ENCODE data around the gene TSPAN17.
"Not testable (repeated sequence)": the region's sequence is repeated elsewhere in the genome, so short reads cannot be mapped to it uniquely, and the experiment has no call there.

Gene TSPAN17, protein sequence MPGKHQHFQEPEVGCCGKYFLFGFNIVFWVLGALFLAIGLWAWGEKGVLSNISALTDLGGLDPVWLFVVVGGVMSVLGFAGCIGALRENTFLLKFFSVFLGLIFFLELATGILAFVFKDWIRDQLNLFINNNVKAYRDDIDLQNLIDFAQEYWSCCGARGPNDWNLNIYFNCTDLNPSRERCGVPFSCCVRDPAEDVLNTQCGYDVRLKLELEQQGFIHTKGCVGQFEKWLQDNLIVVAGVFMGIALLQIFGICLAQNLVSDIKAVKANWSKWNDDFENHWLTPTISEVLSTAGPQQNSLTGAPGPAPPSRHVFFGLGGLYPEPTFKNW

DNA sequence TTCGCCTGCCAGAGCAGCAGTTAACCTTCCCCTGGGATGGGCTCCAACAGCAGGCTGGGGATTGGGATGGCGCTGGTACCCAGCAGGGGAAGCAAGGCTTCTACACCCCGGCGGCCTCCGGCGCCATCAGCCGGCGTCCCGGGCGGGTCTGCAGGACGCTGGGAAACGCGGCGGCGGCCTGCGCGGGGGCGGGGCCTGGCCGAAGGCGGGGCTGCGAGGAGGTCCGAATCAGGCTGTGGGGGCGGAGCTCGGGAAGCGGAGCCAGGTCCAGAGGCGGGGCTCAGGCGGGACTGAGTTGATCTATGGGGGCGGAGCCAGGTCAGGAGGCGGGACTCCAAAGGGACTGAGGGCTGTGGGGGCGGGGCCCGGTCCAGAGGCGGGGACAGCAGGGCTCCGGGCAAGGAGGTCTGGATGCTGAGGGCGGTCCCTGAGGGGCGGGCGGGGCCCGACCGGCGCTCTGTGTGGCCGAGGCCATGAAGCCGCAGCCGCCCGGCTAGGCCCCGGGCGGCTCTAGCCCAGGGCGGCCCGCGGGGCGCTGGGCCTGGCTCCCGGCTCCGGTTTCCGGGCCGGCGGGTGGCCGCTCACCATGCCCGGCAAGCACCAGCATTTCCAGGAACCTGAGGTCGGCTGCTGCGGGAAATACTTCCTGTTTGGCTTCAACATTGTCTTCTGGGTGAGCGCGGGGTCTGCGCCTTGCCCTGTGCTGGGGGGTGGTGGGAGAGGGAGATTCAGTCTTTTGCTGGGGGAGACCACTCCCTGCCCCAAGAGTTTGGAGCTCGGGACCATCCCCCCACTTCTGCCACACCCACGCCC is at the start of gene TSPAN17:
TSS of gene TSPAN17 (plus strand) at position 455 of the 813 bp plus-strand sequence. CDS start at position 587, 132 bp downstream.
- DNase-seq, result peak; percentile 98

DNA sequence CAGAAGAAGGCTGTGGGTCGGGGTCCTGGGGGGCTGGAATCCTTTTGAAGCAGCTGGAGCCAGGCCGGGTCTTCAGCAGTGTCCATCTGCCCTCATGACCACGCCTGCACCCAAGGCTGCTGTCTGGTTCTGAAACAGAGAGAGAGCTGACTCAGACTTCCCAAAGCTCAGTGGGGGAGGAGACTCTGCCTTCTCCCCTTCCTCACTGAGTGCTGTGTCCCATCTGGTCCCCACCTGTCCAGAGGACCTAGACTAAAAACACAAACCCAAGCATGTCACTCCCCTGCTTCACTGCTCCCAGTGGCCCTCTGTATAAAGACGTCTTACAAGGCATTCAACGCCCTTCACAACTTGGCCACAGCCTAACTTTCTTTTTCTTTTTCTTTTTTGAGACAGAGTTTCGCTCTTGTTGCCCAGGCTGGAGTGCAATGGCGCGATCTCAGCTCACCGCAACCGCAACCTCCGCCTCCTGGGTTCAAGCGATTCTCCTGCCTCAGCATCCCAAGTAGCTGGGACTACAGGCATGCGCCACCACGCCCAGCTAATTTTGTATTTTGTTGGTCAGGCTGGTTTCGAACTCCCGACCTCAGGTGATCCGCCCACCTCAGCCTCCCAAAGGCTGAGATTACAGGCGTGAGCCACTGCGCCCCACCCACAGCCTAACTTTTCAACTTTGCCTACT is 47.4 kb upstream of the TSPAN17 start:
- DNase-seq, result not testable (repeated sequence)

DNA sequence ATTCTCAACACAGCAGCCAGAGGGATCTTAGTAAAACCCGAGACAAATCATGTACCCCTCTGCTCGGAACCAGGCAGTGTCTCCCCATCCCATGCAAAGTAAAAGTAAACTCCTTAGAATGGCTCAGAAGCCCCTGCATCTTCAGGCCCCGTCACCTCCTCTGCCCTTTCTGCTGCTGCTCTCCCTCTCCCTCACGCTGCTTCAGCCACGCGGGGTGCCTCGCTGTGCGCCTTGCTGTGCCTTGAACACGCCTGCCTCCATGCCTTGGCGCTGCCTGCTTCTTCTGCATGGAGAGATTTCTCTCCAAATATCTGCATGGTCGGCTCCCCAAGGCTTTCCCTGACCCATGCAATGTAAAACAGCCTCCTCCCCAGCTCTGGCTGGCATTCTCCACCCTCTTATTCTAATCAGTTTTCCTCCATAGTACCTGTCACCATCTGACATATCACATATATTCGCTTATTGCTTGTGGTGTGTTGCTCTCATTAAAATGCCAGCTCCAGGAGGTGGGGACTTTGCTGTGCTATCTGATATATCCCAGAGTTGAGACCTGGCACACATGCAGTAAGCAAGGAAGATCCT is 45.3 kb upstream of the TSPAN17 start:
- no peak for DNase-seq

DNA sequence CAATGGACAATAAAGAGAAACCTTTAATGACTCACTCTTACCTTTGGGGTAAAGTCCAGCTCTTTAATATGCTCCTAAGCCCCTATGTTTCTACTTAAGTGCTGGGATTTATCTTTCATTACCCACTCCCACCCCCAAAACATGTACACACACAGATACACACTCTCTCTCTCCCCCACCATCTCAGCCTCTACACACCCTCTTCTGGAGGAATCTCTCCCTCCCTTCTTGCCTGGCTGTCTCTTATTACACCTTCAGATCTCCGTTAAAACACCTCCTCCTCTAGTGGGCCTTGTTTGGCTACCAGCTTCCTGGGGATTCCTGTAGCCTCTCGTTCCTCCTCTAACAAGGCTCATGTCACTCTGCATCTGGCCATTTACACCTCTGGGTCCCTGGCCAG is 44.2 kb upstream of the TSPAN17 start:
- DNase-seq, result no peak

DNA sequence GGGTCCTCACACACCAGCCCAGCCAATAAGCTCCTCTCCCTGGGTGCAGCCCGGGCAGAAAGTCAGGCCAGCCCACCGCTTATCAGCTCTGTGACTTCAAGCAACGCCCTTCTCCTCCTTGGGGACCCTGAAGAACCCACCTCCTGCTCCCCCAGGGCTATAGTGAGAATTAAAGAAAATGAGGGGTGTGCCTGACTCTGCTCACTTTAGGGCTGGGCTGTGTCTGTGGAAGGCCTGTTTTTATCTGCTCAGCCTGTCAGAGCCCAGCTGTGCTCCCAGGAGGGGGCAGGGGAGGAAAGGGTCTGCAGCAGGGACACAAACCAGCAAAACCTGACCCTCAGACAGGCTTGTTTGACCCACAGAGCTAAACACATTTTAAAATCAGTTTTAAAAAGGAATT is 41.3 kb upstream of the TSPAN17 start:
- no peak for DNase-seq

DNA sequence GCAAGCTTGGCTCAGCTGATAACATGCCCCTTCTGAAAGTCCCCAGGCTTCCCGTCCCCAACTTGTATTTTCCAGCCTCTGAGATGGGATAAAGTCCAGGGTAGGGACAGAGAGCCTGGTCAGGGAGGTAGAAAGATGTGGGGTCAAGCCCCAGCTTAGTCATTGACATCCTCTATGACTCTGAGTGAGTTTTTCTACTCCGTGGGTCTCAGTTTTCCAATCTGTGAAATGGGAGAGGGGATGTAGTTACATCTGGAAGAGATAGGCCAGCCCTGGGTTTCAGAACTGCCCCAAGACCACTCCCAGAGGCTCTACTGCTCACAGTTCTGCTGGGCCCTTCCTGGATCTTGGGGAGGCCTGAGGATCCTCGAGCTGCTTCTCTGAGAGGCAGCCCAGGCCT is 40.4 kb upstream of the TSPAN17 start:
- DNase-seq, result no peak

DNA sequence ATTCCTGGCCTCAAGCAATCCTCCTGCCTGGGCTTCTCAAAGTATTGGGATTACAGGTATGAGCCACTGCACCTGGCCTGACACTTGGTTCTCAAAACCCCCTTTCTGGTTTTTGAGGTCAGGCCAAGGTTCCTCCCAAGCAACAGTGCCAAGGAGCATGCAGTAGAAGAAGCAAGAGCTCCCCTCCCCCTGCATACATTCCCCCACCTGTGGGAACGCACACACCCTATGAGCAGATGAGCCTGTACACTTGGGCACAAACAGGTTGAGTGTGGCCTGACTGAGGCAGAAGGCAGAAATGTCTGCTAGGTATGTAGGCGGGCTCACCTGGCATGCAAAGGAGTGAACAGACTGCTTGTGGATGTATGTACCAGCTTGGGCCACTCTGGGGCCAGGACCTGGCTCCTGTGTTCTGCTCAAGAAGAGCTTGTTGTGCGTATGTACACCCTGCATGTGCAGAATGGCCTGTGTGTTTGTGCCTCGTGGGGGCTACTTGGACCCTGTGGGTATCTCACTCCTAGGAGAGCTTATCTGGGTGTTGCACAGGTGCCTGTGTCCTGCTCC is 39.1 kb upstream of the TSPAN17 start:
- DNase-seq, result no peak

DNA sequence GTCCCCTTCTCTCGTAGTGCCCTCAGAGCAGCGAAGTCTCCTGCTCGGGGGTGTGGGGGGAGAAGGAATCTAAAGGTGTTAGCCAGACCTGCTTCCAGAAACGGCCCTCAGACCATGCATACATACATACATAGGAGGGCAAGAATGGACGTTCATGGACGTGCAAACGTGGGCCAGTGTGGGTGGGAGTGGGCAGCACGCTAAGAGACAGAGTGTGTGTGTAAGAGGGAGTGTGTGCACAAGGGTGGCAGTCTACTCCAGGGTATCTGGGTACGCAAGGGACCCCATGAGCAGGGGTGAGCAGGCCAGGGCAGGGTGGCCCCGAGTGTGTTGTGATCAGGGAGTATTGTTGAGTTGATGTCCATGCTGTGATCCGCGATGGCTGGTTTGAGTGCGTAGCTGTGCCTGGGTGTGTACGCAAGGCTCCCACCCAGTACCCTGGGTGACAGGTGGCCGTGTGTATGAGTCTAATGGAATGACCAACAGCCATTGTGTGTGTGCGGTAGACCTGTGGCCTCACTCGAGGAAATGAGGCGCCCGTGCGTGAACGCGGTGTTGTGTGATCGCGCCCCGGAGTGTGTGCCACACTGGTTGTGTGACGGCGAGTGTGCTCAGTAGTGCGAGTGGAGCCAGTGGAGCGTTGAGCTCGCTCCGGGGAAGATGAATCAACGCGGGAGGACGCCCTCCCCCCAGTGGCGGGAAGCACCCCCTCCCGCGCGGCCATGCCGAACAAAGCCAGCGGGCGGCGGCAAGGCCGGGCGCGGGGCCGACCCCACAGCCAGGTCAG is 38.2 kb upstream of the TSPAN17 start:
- no peak for DNase-seq

DNA sequence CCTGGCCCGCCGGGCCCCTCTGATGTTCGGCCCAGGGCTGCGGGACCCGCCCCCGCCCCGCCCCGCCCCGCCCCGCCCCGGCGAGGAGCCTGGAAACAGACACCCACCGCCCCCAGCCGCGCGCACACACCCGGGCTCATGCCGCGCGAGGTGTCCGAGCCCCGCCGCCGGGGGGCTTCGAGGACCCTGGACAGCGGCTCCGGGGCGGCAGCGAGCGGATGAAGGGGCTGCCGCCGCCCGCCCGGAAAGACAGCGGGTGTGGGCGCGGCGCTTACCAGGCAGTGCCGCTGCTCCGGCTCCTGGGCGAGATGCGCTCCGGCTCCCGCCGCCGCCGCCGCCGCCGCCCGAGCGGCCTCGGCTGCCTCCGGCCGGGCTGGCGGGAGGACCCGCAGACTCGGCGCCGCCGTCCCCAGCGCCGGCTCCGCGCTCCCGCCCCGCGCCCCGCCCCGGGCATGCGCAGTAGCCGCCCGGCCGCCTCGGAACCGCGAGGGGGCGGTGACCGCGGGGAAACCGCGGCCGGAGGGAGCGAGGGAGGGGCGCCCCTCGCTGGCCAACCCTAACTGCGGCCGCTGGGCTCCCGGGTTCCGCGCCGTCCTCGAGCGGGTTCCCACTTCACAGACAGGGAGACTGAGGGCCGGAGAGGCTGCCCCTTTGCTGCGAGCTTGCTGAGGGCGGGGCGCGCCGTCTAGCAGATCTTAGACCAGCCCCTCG is 37.4 kb upstream of the TSPAN17 start, which contains the start of gene GPRIN1:
TSS of gene GPRIN1 (minus strand) at position 433 of the 711 bp plus-strand sequence. CDS start 10,322 bp downstream, outside the sequence.
- DNase-seq, result peak; percentile 41

DNA sequence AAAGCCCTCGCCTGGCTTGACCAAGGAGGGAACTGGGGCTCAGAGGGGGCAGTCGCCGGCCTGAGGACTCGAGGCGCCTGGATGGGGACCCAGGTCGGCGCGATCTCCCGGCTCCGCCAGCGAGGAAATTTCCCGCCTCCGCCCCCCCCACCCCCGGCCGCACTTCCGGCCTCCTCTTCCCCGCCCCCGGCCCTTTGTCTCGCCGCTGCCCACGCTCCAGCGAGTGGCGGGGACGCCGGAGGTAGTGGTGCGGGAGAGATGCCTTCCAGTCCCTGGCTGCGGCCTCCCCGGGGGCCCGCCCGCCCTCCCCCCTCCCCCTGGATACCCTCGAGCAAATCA is 36.9 kb upstream of the TSPAN17 start:
- no peak for DNase-seq

DNA sequence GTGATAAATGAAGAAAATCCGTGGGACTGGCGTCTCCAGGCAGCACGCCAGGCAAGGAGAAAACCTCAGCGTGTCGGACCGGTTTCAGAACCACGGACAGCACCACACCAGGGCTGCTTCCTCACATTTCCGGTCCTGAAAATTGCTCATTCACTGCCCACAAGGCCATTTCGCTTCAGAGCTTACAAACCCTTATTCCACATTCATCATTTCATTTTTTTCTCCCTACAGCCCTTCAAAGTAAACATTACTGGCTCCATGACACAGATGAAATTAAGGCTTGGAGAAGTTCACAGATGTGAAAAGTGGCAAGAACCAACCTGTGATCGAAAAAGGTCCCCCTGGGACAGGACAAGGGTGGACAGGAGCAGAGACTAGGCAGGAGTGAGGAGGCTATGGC is 35.8 kb upstream of the TSPAN17 start:
- peak; percentile 49 for DNase-seq

DNA sequence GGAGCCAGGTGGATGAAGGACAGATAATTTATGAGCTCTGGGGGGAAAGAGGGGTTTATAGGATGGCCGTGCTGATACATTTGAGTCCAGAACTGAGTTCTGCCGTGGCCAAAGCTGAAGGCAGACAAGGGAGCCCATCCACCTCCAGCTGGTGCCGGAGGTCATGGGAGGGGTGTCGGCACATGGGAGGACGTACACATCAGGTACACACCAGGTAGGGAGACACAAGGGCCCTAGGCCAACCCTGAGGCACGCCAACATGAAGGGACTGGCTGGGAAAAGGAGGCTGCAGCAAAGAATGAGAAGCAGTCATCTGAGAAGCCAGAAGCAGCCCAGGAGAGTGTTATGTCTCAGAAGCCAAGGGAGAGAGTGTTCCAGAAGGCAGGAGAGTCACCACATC is 35.3 kb upstream of the TSPAN17 start:
- DNase-seq, result no peak

DNA sequence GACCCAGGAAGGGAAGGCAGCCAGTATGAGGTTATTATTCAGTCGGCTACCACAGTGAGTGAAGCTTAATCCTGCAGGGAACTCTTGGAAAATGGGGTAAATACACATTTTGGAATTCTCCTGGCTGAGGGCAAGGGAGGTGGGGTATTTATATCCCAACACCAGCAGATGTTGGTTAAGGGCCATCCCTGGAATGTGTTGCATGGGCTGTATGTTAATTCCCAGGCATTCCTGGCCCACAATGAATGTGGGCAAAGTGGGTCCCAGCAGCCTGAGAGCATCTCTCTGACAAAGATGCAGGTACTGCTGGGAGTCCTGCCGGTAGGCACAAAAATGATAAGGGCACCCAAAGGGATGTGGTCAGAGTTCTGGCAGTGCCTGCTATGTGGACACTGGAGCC is 34.4 kb upstream of the TSPAN17 start:
- DNase-seq, result no peak

DNA sequence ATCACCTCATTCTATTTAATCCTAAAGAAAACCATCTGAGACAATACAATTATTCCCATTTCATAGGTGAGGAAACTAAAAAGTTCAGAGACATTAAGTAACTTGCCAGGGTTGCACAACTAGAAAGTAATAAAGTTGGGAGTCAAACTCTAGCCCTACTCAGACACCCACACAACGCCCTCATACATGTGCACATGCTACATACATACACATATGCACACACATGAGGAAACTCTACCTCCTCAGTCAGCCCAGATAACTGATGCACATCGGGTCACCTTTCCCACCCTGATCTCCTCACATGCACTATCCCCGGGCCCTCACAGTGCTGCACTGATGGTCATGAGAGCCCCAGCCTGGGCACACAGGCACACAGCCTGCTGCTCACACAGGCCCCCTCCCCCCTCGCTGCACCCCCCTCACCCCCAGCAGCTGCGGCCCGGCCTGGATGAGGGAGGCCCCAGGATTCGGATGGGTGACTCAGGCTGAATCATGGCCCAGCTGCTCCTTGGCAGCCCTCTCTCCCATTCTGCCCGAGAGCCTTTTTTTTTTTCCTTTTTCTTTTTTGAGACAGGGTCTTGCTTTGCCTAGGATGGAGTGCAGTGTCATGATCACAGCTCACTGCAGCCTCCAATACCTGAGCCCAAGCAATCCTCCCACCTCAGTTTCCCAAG is 32.3 kb upstream of the TSPAN17 start:
- DNase-seq, result no peak

DNA sequence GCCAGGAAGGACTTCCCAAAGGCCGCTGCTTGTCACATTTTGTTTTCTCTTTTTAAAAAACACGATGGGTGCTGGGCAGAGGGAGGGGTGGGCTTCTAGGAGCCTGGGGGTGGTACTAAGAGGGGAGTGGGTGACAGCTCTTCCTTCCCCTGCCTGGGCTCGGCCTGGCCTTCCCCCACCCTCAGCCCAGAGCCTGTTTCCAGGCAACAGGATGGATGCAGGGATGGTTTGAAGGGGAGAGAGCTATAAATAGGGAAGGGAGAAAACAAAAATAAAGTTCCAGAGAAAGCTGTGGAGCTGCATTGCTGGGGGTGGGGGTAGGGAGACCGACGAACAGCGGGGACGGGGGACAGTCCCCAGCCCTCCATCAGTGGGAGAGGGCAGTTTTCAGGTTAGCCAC is 30.8 kb upstream of the TSPAN17 start:
- no peak for DNase-seq

DNA sequence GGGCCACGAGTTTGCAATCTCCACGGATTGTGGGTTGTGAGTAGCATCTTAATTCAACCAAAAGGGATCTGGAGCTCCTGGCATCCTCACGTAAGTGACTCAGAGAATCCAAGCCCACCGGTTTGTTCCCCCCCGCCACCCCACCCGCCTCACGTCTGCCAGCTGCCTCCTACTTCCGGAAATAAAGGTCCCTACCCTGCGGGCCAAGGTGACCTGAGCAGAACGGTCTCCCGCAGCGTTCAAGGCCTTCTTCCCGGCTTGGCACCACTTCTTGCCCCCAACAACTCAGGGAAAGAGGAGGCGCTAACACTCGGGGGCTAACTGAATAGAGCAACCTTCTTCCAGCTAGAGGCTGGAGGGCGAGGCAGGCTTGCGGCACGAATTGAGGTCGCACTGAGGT is 28.5 kb upstream of the TSPAN17 start:
- DNase-seq, result no peak

DNA sequence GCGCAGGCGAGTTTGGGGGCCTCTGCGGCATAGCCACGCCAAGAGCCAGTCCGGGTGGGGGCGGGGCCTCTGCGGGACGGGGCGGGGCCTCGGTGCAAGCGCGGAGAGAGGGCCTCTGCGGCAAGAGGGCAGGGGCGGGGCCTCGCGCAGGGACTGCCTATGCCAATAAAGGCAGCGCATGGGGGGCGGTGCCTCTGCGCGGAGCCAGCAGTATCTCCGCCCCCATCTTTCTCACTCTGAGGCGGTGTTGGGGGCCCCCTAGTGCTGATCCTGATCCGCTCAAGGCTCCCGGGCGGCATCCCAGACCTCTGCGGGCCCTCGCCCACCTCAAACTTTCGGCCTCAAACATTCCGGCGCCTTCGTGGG is 28.1 kb upstream of the TSPAN17 start:
- DNase-seq, result peak; percentile 60

DNA sequence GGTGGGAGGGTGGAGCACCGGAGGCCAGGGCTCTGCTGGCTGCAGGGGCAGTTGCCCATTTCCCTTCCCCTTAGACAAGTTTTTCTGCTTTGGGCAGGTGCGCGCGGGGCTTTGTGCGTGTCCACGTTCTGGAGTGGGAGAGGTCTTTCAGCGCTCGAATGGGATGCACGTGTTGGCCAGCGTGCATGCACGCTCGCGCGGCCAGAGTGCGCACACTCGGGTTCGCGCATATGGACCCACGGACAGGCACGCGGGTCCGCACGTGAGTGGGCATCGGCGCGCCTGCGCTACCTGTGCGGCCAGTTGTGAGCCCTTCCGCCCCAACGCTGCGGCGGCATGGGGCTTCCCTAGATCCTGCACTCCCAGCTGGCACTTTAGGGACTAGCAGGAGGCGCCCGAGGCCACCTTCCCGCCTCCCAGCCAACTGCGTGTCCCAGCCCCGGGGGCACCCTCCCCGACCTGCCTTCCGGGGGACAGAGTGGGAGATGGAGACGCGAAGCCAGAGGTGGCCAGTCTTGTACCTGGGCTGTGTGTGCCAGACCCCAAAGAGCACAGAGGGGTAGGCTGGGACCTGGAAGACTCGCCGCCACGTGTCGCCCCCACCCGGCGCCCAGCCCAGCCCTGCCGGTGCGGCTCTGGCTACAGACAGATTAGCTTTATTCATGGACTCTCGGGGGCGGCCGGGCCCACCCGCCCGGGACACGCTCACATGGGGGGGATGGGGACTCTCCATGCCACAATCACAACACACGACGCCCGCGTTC is 27.5 kb upstream of the TSPAN17 start:
- DNase-seq, result no peak

DNA sequence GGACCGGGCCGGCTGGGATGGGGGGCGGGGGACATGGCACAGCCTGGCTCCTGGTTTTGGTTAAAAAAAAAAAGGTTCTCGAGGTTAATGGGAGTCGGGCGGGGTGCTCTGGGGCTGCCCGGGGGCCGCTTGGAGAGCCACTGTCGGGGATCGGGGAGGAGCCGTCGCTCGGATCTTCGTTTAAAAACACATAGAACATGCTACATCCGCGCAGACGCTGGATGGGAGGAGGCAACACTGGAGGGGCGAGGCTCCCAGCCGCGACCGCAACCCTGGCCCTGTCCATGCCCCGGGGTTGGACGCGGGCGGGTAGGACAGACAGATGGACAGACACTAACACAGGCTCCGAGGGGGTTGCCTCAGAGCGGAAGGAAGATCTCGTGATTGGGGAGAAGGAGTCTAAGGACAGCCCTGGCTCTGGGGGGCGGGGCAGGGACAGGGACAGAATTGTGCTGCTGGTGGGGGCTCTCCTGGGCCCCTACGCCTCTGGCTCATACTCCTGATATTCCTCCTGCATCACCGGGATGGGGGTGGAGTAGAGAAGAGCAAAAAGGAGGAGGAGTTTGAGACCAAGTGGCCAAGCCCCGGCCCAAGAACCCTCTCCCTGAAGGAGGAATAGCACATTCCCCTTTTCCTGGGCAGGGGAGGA is 26.8 kb upstream of the TSPAN17 start:
- no peak for DNase-seq

DNA sequence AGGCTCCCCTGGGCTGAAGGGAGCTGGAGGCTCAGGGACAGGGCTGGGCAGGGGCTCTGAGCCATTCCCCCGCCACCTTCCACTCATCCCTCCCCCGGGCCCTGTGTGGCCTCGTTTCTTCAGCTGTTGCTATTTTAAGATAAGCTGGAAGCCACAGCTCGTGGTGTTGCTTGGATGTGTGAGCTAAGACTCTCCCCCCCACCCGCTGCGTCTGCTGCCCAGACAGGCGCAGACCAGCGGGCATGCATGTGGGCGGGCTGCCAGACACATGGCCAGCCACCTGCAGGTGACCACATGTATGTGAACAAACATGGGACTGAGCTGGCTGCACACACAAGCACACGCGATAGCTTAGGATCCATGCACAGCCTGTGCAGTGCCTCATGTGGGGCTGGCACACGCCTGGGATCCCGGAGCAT is 25.6 kb upstream of the TSPAN17 start:
- no peak for DNase-seq
